Measurements from ENCODE around the gene MOAP1. TPM values are rescaled to one million over a fixed set of nuclear protein-coding genes. Genes with fewer than 3 reads are reported as not detected.
"Not testable (repeated sequence)": the region's sequence is repeated elsewhere in the genome, so short reads cannot be mapped to it uniquely, and the experiment has no call there.

Gene MOAP1
- total and polyA plus RNA-seq, 8 donors = 7.9 to 21.4 (median 10.1) TPM

DNA sequence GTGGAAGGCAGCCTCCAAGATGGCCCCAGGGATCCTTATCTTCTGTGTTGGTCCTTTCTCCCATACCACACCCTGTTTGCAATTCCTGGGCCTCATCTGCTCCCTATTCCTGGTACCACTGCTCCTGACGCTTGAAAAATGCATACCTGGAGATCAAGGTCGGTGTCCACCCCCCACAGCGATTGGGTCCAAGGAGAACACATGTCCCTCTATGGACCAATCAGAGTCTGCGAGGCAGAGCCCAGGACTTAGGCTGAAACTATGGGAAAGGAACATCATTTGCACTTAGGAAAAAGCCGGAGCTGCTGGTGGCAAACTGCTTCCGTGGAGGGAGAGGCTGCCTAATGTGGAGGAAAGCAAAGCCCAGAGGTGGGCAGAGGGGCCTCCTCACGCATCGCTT, 35.7 kb downstream of the MOAP1 start:
- Histone ChIP-seq H3K4me1 (peaks cover 0 to 16% (median 14%) of the 10 kb centered on the region in 3 donors), H3K9me3 (no peaks in the 10 kb centered on the region), H3K27me3 (no peaks in the 10 kb centered on the region), H3K36me3 (no peaks in the 10 kb centered on the region), H3K4me3 (no peak overlapping the region), H3K27ac (no peak overlapping the region)
- 87 to 88% methylated on average over 8 of the region's 8 CpGs for WGBS, 2 donors
- FAIRE-seq = no peak
- ATAC-seq = no peak
- intact Hi-C loops (cut with DNase I) = loop anchor here in 1 of 3 donors (10.0 kb wide), 1 partner anchor 194 kb away; no protein-coding TSS in a partner anchor
- no peak for DNase-seq
- TF ChIP-seq, protein P1, sequence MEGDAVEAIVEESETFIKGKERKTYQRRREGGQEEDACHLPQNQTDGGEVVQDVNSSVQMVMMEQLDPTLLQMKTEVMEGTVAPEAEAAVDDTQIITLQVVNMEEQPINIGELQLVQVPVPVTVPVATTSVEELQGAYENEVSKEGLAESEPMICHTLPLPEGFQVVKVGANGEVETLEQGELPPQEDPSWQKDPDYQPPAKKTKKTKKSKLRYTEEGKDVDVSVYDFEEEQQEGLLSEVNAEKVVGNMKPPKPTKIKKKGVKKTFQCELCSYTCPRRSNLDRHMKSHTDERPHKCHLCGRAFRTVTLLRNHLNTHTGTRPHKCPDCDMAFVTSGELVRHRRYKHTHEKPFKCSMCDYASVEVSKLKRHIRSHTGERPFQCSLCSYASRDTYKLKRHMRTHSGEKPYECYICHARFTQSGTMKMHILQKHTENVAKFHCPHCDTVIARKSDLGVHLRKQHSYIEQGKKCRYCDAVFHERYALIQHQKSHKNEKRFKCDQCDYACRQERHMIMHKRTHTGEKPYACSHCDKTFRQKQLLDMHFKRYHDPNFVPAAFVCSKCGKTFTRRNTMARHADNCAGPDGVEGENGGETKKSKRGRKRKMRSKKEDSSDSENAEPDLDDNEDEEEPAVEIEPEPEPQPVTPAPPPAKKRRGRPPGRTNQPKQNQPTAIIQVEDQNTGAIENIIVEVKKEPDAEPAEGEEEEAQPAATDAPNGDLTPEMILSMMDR (IDR thresholded peaks at IDR 0.05) = no peak

DNA sequence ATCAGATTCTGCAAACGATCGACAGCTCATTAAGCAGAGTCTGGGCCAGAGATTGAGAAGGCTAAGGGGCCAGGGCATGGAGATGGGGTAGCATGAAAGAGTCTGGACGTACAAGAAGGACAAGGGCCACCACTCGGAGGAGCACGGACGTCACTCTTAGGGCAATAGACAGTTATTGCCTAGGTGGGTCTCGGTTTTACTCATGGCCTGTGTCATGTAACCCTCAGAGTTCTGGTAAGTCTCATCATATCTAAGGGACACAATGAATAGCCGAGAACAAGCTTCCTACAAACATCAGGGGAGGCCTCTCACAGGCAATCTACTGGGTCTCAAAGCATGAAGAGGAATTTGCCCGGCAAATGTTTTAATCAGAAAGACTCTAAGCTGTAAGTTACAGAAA, 38.6 kb downstream of the MOAP1 start:
- intact Hi-C loops (cut with DNase I) = loop anchor here in 1 of 3 donors (10.0 kb wide), 1 partner anchor 191 kb away; no protein-coding TSS in a partner anchor

DNA sequence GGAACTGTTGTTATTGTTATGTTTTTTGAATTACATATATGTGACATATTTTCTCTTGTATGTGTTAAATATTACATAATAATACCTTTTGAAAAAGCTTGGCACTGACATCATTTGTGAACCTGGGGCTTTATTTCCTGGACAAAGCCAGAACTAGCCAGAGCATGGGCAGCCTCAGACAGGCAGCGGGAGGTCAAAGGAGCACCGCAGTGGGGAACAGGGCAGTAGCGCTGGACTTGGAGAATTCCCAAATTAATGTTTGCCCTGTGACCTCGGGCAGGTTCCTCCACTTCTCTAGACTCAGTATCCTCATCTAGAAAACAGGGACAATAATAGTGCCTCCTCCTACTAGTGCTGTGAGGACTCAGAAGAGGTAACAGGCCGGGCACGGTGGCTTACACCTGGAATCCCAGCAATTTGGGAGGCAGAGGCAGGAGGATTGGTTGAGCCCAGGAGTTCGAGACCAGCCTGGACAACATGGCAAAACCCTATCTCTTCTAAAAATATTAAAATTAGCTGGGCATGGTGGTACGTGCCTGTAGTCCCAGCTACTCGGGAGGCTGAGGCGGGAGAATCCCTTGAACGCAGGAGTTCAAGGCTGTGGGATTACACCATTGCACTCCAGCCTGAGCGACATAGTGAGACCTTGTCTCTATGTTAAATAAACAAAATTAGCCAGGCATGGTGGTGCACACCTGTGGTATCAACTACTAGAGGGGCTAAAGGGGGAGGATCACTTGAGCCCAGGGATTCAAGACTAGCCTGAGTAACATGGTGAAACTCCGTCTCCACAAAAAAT, 41.6 kb downstream of the MOAP1 start:
- 66 to 68% methylated on average over 13 of the region's 13 CpGs for WGBS, 2 donors
- TF ChIP-seq, protein P1 (IDR thresholded peaks at IDR 0.05) = no peak
- ATAC-seq (no peak), FAIRE-seq (no peak), DNase-seq (no peak)
- Histone ChIP-seq H3K4me1 (peaks cover 4 to 6% (median 5%) of the 10 kb centered on the region in 3 donors), H3K27ac (no peak overlapping the region), H3K27me3 (no peaks in the 10 kb centered on the region), H3K4me3 (no peak overlapping the region), H3K9me3 (no peaks in the 10 kb centered on the region), H3K36me3 (no peaks in the 10 kb centered on the region)
- intact Hi-C loops (cut with DNase I) = loop anchor here in 1 of 3 donors (10.0 kb wide), 1 partner anchor 188 kb away; no protein-coding TSS in a partner anchor

More for the DNA sequence above, 38.6 kb downstream of the MOAP1 start:
- WGBS, 2 donors = 81 to 82% methylated on average over 9 of the region's 9 CpGs
- Histone ChIP-seq H3K4me3 (no peak overlapping the region), H3K9me3 (no peaks in the 10 kb centered on the region), H3K27ac (no peak overlapping the region), H3K36me3 (no peaks in the 10 kb centered on the region), H3K4me1 (peaks cover 0 to 8% (median 8%) of the 10 kb centered on the region in 3 donors), H3K27me3 (no peaks in the 10 kb centered on the region)
- ATAC-seq (no peak), FAIRE-seq (no peak), DNase-seq (no peak)
- TF ChIP-seq, protein P1 (IDR thresholded peaks at IDR 0.05) = no peak

DNA sequence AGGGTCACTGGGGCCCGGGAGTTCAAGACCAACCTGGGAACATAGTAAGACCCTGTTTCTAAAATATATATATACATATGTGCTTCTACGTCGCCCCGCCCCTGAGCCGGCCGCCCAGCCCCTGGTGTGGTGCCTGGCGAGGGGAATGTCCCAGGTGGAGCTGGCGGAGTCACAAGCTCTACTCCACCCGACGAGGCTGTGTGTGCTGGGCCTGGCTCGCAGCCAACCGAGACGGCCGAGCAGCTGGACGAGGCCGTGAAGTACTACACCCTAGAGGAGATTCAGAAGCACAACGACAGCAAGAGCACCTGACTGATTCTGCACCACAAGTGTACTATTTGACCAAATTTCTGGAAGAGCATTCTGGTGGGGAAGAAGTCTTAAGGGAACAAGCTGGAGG, 46.8 kb downstream of the MOAP1 start:
- DNase-seq (peak; percentile 78 to 96 (median 85)), FAIRE-seq (no peak), ATAC-seq (peak; percentile 72 to 80 (median 78))
- Histone ChIP-seq H3K9me3 (no peaks in the 10 kb centered on the region), H3K4me3 (no peak overlapping the region), H3K4me1 (peaks cover 16 to 21% (median 20%) of the 10 kb centered on the region in 3 donors), H3K27me3 (no peaks in the 10 kb centered on the region), H3K36me3 (no peaks in the 10 kb centered on the region), H3K27ac (peak overlapping the region in 2 of 4 donors; percentile 46 to 52)
- TF ChIP-seq, protein P1 (IDR thresholded peaks at IDR 0.05) = peak in 1 of 4 donors; percentile 16
- 16 to 23% methylated on average over 17 of the region's 17 CpGs for WGBS, 2 donors
- intact Hi-C loops (cut with DNase I) = loop anchor here in 1 of 3 donors (5.0 kb wide), 1 partner anchor 186 kb away; no protein-coding TSS in a partner anchor

DNA sequence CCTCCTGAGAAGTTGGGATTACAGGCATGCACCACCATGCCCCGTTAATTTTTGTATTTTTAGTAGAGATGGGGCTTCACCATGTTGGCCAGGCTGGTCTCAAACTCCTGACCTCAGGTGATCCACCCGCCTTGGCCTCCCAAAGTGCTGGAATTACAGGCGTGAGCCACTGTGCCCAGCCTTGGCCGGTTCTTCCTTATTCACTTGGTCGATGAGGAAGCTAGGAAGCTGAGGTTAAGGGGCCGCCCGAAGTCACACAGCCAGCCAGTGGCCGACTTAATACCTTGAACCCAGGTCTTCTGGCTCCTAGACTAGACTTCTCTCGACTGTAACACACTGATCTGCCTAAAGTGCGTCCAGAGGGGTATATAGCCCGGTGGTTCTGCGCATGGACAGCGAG, 48.2 kb downstream of the MOAP1 start:
- not testable (repeated sequence) for H3K36me3 ChIP-seq, H3K27me3 ChIP-seq, H3K9me3 ChIP-seq, FAIRE-seq, DNase-seq, H3K4me3 ChIP-seq, ATAC-seq
- Histone ChIP-seq H3K4me1 (peaks cover 16 to 24% (median 23%) of the 10 kb centered on the region in 3 donors), H3K27ac (peak overlapping the region in 2 of 4 donors; percentile 80 to 82)
- 85 to 87% methylated on average over 13 of the region's 13 CpGs for WGBS, 2 donors
- intact Hi-C loops (cut with DNase I) = loop anchor here in 1 of 3 donors (5.0 kb wide), 1 partner anchor 184 kb away; no protein-coding TSS in a partner anchor

Data from pancreas (tissue), 10 donors.